ENCODE data around the gene ARHGAP31. TPM values are rescaled to one million over a fixed set of nuclear protein-coding genes. Genes with fewer than 3 reads are reported as not detected.

Gene ARHGAP31
- total and polyA plus RNA-seq, 9 donors = 6.3 to 41.4 (median 21.3) TPM

- H3K27me3 ChIP-seq = no peaks in the 10 kb centered on the region
- no peaks in the 10 kb centered on the region for H3K4me1 ChIP-seq (ENCODE audit: insufficient read depth)
- H3K4me3 ChIP-seq = no peak overlapping the region
- no peak for DNase-seq
- no peak overlapping the region for H3K27ac ChIP-seq
- intact Hi-C loops (cut with DNase I) = no loop called here
- no peak for TF ChIP-seq POLR2A (IDR thresholded peaks at IDR 0.05)
- TF ChIP-seq, protein P1, sequence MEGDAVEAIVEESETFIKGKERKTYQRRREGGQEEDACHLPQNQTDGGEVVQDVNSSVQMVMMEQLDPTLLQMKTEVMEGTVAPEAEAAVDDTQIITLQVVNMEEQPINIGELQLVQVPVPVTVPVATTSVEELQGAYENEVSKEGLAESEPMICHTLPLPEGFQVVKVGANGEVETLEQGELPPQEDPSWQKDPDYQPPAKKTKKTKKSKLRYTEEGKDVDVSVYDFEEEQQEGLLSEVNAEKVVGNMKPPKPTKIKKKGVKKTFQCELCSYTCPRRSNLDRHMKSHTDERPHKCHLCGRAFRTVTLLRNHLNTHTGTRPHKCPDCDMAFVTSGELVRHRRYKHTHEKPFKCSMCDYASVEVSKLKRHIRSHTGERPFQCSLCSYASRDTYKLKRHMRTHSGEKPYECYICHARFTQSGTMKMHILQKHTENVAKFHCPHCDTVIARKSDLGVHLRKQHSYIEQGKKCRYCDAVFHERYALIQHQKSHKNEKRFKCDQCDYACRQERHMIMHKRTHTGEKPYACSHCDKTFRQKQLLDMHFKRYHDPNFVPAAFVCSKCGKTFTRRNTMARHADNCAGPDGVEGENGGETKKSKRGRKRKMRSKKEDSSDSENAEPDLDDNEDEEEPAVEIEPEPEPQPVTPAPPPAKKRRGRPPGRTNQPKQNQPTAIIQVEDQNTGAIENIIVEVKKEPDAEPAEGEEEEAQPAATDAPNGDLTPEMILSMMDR (IDR thresholded peaks at IDR 0.05) = no peak
- no peak for TF ChIP-seq EP300 (IDR thresholded peaks at IDR 0.05)
- no peaks in the 10 kb centered on the region for H3K9me3 ChIP-seq
- no peaks in the 10 kb centered on the region for H3K36me3 ChIP-seq
- WGBS, 3 donors = 93 to 95% (median 94%) methylated on average over 7 of the region's 7 CpGs
Observed at GRCh38 chr3:119375106-119375505, 80.9 kb downstream of the ARHGAP31 start.

DNA sequence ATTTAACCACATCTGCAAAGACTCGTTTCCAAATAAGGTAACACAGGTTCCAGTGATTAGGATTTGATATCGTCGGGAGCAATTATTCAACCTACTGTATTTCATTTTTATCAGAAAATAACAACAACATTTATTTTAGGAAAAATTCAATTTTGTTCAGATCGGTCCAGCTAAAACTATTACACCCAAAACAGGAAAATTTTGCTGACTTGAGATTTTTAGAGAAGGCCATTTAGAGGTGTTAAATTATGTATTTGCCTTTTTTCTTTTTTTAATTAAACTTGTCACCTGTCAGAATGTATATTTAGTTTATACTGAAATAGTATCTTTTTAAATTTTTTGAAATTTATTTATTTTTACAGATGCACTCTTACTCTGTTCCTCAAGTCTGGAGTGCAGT, 81.3 kb downstream of the ARHGAP31 start:
- no peak overlapping the region for H3K4me3 ChIP-seq
- H3K9me3 ChIP-seq = no peaks in the 10 kb centered on the region
- intact Hi-C loops (cut with DNase I) = no loop called here
- WGBS, 3 donors = 88 to 92% (median 91%) methylated on average over 4 of the region's 4 CpGs
- TF ChIP-seq, protein P1 (IDR thresholded peaks at IDR 0.05) = no peak
- no peak for TF ChIP-seq POLR2A (IDR thresholded peaks at IDR 0.05)
- no peak for TF ChIP-seq EP300 (IDR thresholded peaks at IDR 0.05)
- no peaks in the 10 kb centered on the region for H3K4me1 ChIP-seq (ENCODE audit: insufficient read depth)
- H3K27ac ChIP-seq = no peak overlapping the region
- H3K36me3 ChIP-seq = no peaks in the 10 kb centered on the region
- no peak for DNase-seq
- no peaks in the 10 kb centered on the region for H3K27me3 ChIP-seq

- no peak for DNase-seq
- Histone ChIP-seq H3K4me3 (no peak overlapping the region), H3K27me3 (no peaks in the 10 kb centered on the region), H3K9me3 (no peaks in the 10 kb centered on the region), H3K4me1 (ENCODE audit: insufficient read depth) (no peaks in the 10 kb centered on the region), H3K27ac (no peak overlapping the region), H3K36me3 (no peaks in the 10 kb centered on the region)
- 85 to 95% (median 89%) methylated on average over 1 of the region's 1 CpG for WGBS, 3 donors
- intact Hi-C loops (cut with DNase I) = no loop called here
- no peak for TF ChIP-seq POLR2A (IDR thresholded peaks at IDR 0.05)
- no peak for TF ChIP-seq EP300 (IDR thresholded peaks at IDR 0.05)
- TF ChIP-seq, protein P1 (IDR thresholded peaks at IDR 0.05) = no peak
Observed at GRCh38 chr3:119376758-119377157, 82.6 kb downstream of the ARHGAP31 start.

DNA sequence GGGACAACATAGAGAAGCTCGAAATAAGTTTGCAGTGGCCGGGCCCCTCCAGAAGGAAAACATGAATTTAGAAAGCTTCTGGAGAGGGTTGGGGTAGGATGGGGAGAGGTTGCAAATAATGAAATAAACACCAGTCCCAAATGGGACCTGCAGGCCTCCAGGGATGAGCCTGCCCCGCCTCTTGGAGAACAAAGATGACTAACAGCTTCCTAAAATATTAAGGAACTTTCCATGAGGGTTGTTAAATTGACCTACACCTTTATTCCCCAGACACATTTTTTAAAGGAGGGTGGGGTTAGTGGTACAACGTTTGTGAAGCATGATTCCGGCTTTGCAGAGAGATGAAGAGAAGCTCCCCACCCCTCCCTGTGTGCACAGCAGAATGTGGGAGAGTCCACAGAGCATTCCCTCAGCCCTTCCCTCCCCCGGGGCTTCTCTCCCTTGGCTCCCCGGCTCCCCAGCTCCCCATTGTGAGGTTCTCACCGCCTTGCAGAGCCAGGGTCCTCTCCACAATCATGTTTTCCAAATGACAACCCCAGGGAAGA, 84.1 kb downstream of the ARHGAP31 start:
- whole genome bisulfite sequencing, 3 donors = 73 to 74% (median 73%) methylated on average over 8 of the region's 8 CpGs

More for the DNA sequence above, 84.1 kb downstream of the ARHGAP31 start:
- H3K4me3 ChIP-seq = no peak overlapping the region
- no peaks in the 10 kb centered on the region for H3K27me3 ChIP-seq
- no peak overlapping the region for H3K27ac ChIP-seq
- no peaks in the 10 kb centered on the region for H3K4me1 ChIP-seq (ENCODE audit: insufficient read depth)
- TF ChIP-seq, protein P1 (IDR thresholded peaks at IDR 0.05) = no peak
- TF ChIP-seq EP300 (IDR thresholded peaks at IDR 0.05) = no peak
- no peak for TF ChIP-seq POLR2A (IDR thresholded peaks at IDR 0.05)
- H3K36me3 ChIP-seq = no peaks in the 10 kb centered on the region
- no peak for DNase-seq
- intact Hi-C loops (cut with DNase I) = no loop called here
- no peaks in the 10 kb centered on the region for H3K9me3 ChIP-seq
